HepG2 (cell line): ENCODE results near the gene STAT6. TPM values are rescaled to one million over a fixed set of nuclear protein-coding genes. Genes with fewer than 3 reads are reported as not detected.

Experiments used
- CBFB ChIP-seq: sonication (generic); formaldehyde crosslinking; IDR thresholded peaks from 2 replicates; pipeline ENCODE4 v1.4.0; 2020; ENCODE audit warnings: missing genetic modification reagents
- FOXP1 ChIP-seq, 2 experiments: fragments of 450-650 bp in 1 of 2; IDR thresholded peaks; 2 replicates each; pipeline ENCODE4 v1.6.1; 2017 to 2018; ENCODE audit warnings: antibody characterized with exemption in 1 of 2
- HNF4G ChIP-seq, 2 experiments: sonication (generic) in 1 of 2; formaldehyde crosslinking in 1 of 2; IDR thresholded peaks; 2 replicates each; pipeline versions ENCODE4 v1.4.0 to v1.6.1; 2011 to 2020; ENCODE audit warnings: borderline replicate concordance in 2 of 2, low read depth in 2 of 2, mild to moderate bottlenecking in 2 of 2, low read length in 1 of 2, missing genetic modification reagents in 1 of 2, moderate library complexity in 1 of 2
- IKZF4 ChIP-seq: sonication (generic); formaldehyde crosslinking; IDR thresholded peaks from 2 replicates; pipeline ENCODE4 v1.5.1; 2020; ENCODE audit warnings: borderline replicate concordance, mild to moderate bottlenecking, low read depth, missing genetic modification reagents; ENCODE audit errors: not compliant biosample characterization
- JUNB ChIP-seq: sonication (generic); formaldehyde crosslinking; IDR thresholded peaks from 2 replicates; pipeline ENCODE4 v1.8.0; 2022; ENCODE audit warnings: missing genetic modification reagents, mild to moderate bottlenecking, borderline replicate concordance
- MAZ ChIP-seq, 2 experiments: sonication (generic) in 1 of 2; formaldehyde crosslinking in 1 of 2; IDR thresholded peaks; 2 replicates each; pipeline versions ENCODE4 v1.5.0 to v1.6.1; 2012 to 2020; ENCODE audit warnings: low read depth in 2 of 2, mild to moderate bottlenecking in 2 of 2, borderline replicate concordance in 1 of 2, improper control_type of control experiment in 1 of 2, low read length in 1 of 2, missing genetic modification reagents in 1 of 2, moderate library complexity in 1 of 2
- NBN ChIP-seq: fragments of 450-650 bp; conservative IDR thresholded peaks from 2 replicates; pipeline ENCODE4 v1.6.1; 2017
- NONO ChIP-seq, 2 experiments: fragments of 450-650 bp in 1 of 2; sonication (generic) in 1 of 2; formaldehyde crosslinking in 1 of 2; IDR thresholded peaks in 1 of 2; conservative IDR thresholded peaks in 1 of 2; 2 replicates each; pipeline versions ENCODE4 v1.6.1 to v1.8.0; 2017 to 2022; ENCODE audit warnings: mild to moderate bottlenecking in 1 of 2, missing genetic modification reagents in 1 of 2, moderate library complexity in 1 of 2
- PHF8 ChIP-seq: sonication (generic); formaldehyde crosslinking; IDR thresholded peaks from 2 replicates; pipeline ENCODE4 v1.5.0; 2020; ENCODE audit warnings: missing genetic modification reagents
- PRPF4 ChIP-seq: fragments of 200-400 bp; formaldehyde crosslinking; IDR thresholded peaks from 2 replicates; pipeline ENCODE4 v1.6.1; 2016; ENCODE audit warnings: low read length, low read depth; ENCODE audit not compliant: poor library complexity, severe bottlenecking
- REXO4 ChIP-seq: sonication (generic); formaldehyde crosslinking; IDR thresholded peaks from 2 replicates; pipeline ENCODE4 v1.8.0; 2022; ENCODE audit warnings: missing genetic modification reagents, mild to moderate bottlenecking, borderline replicate concordance
- SRF ChIP-seq: IDR thresholded peaks from 2 replicates; pipeline ENCODE4 v1.6.1; 2011; ENCODE audit warnings: mild to moderate bottlenecking, low read depth, low read length, moderate library complexity
- SUZ12 ChIP-seq: fragments of 150-350 bp; IDR thresholded peaks from 2 replicates; pipeline ENCODE4 v1.6.1; 2014; ENCODE audit warnings: low read depth, low read length
- U2AF2 ChIP-seq: fragments of 200-400 bp; formaldehyde crosslinking; IDR thresholded peaks from 2 replicates; pipeline ENCODE4 v1.6.1; 2017; ENCODE audit warnings: low read depth, mild to moderate bottlenecking, low read length
- WIZ ChIP-seq: sonication (generic); formaldehyde crosslinking; IDR thresholded peaks from 2 replicates; pipeline ENCODE4 v1.5.1; 2020; ENCODE audit warnings: mild to moderate bottlenecking, missing genetic modification reagents
- ZBTB3 ChIP-seq: sonication (generic); formaldehyde crosslinking; IDR thresholded peaks from 2 replicates; pipeline ENCODE4 v1.4.0; 2020; ENCODE audit warnings: low read depth, mild to moderate bottlenecking, moderate library complexity, missing genetic modification reagents, borderline replicate concordance
- ZNF264 ChIP-seq: sonication (generic); formaldehyde crosslinking; IDR thresholded peaks from 2 replicates; pipeline ENCODE4 v1.4.0; 2020; ENCODE audit warnings: missing genetic modification reagents
- ZNF550 ChIP-seq: sonication (generic); formaldehyde crosslinking; IDR thresholded peaks from 2 replicates; pipeline ENCODE4 v1.4.0; 2020; ENCODE audit warnings: mild to moderate bottlenecking, missing genetic modification reagents, borderline replicate concordance
- ZNF567 ChIP-seq: sonication (generic); formaldehyde crosslinking; IDR thresholded peaks from 2 replicates; pipeline ENCODE4 v1.8.1; 2023; ENCODE audit warnings: mild to moderate bottlenecking, missing genetic modification reagents, borderline replicate concordance
- ZNF724P ChIP-seq: sonication (generic); formaldehyde crosslinking; IDR thresholded peaks from 2 replicates; pipeline ENCODE4 v1.8.0; 2022; ENCODE audit warnings: missing genetic modification reagents, borderline replicate concordance
- ZNF777 ChIP-seq: sonication (generic); formaldehyde crosslinking; IDR thresholded peaks from 2 replicates; pipeline ENCODE4 v1.4.0; 2020; ENCODE audit warnings: missing genetic modification reagents
- ZSCAN21 ChIP-seq: sonication (generic); formaldehyde crosslinking; IDR thresholded peaks from 2 replicates; pipeline ENCODE4 v1.8.0; 2022; ENCODE audit warnings: mild to moderate bottlenecking, missing genetic modification reagents, moderate library complexity, borderline replicate concordance
- polyA plus RNA-seq, 8 experiments: library from polyadenylated mRNA; depleted of rRNA in 3 of 8; stranded (reverse) in 7 of 8; unstranded in 1 of 8; fragments of >200 nt; fragmentation: Illumina TruSeq in 4 of 8; extraction: Trizol in 4 of 8; gene quantifications; 2 replicates each; pipeline versions ENCODE4 v1.2.1 to v1.2.3, GENCODE V29; 2011 to 2016; ENCODE audit warnings: low read depth in 4 of 8, missing spikeins in 1 of 8, mixed read lengths in 1 of 8; ENCODE audit not compliant: insufficient read depth in 1 of 8
- total RNA-seq, 5 experiments: library from RNA; depleted of rRNA; stranded (reverse); fragments of >200 nt; fragmentation: Illumina TruSeq; extraction: Trizol; gene quantifications; 2 replicates each; pipeline ENCODE4 v1.2.3, GENCODE V29; 2016; ENCODE audit warnings: low read depth in 1 of 5
- TF ChIP-seq, protein P1 (sequence below): sonication (generic); formaldehyde crosslinking; IDR thresholded peaks from 2 replicates; pipeline ENCODE4 v1.5.1; 2020; ENCODE audit warnings: mild to moderate bottlenecking, moderate library complexity, missing genetic modification reagents
- TF ChIP-seq, protein P2 (sequence below): fragments of 450-650 bp; IDR thresholded peaks from 2 replicates; pipeline ENCODE4 v1.6.1; 2017
- TF ChIP-seq, protein P3 (sequence below): sonication (generic); formaldehyde crosslinking; IDR thresholded peaks from 2 replicates; pipeline ENCODE4 v1.4.0; 2020; ENCODE audit warnings: low read depth, mild to moderate bottlenecking, missing genetic modification reagents

The STAT6 gene
- total and polyA plus RNA-seq, 2 of the 13 experiments (the other 11 are each of a cell fraction or from before 2014, with no cell fraction given): 28.0 to 62.2 TPM

DNA sequence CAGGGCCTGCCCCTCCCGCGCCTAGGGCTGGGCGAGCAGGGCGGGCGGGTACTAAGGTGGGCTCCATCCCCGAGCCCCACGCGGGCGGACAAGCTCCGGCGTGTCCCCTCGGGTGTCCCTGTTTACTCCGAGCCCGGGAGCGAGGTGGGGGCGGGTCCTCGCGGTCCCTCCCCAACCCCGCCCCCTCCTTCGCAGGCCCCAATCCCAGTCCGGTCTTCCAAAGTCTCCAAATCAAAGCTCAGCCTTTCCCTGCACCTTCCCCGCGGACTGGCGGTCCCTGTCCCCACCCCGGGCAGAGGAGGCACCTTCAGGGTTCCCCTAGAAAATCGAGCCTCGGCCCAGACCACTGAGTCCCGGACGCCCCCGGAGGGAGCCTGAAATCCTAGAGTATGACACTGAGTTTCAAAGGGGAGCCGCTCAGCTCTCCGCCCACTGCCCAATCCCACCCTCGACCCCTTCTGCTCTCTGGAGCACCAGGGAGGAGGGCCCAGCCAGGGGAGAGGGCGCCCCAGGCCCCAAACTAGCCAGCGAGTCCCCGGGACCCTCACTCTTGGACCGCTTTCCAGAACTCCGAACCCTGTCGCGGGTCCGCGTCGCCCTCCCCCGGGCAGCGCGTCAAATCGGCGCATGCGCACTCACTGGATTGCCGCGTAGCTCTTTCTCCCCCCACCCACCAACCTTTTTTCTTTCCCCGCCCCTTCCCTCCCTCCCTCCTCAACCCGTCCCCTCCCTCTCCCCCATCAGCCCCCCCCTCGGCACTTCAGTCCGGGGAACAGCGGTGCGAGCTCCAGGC, 16.8 kb upstream of the STAT6 start, which contains the start of gene LRP1 (continued):
- TF ChIP-seq, protein P1, sequence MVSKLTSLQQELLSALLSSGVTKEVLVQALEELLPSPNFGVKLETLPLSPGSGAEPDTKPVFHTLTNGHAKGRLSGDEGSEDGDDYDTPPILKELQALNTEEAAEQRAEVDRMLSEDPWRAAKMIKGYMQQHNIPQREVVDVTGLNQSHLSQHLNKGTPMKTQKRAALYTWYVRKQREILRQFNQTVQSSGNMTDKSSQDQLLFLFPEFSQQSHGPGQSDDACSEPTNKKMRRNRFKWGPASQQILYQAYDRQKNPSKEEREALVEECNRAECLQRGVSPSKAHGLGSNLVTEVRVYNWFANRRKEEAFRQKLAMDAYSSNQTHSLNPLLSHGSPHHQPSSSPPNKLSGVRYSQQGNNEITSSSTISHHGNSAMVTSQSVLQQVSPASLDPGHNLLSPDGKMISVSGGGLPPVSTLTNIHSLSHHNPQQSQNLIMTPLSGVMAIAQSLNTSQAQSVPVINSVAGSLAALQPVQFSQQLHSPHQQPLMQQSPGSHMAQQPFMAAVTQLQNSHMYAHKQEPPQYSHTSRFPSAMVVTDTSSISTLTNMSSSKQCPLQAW (CRISPR knock-in tag): peak; percentile 50; the same call in 1 of the 2 replicates
- TF ChIP-seq JUNB (CRISPR knock-in tag) (no peak), NONO (IDR thresholded peaks at IDR 0.05) (no peak), NONO (CRISPR knock-in tag; conservative IDR thresholded peaks at IDR 0.05) (no peak), SRF (no peak), REXO4 (CRISPR knock-in tag) (no peak), ZNF550 (CRISPR knock-in tag) (no peak), NBN (no peak), PRPF4 (no peak), ZNF724P (CRISPR knock-in tag) (no peak), ZNF264 (CRISPR knock-in tag) (no peak), HNF4G (IDR thresholded peaks at IDR 0.05; ENCODE audit: borderline replicate concordance, low read depth, low read length) (no peak), HNF4G (CRISPR knock-in tag; IDR thresholded peaks at IDR 0.05; ENCODE audit: borderline replicate concordance, low read depth) (no peak), U2AF2 (no peak), CBFB (CRISPR knock-in tag) (no peak), ZNF567 (CRISPR knock-in tag) (no peak), WIZ (CRISPR knock-in tag) (no peak), ZNF777 (CRISPR knock-in tag) (no peak), PHF8 (CRISPR knock-in tag) (peak; percentile 73), SUZ12 (no peak), FOXP1 (IDR thresholded peaks at IDR 0.05) (no peak), FOXP1 (CRISPR knock-in tag; IDR thresholded peaks at IDR 0.05) (peak; percentile 8; the same call in 1 of the 2 replicates), ZSCAN21 (CRISPR knock-in tag) (peak; percentile 83), IKZF4 (no peak), MAZ (IDR thresholded peaks at IDR 0.05; ENCODE audit: borderline replicate concordance, low read depth, low read length) (0 out of 2 replicates have a peak, but pooled peaks have one; percentile 42), MAZ (CRISPR knock-in tag; IDR thresholded peaks at IDR 0.05; ENCODE audit: low read depth) (peak; percentile 36; the same call in 1 of the 2 replicates), ZBTB3 (CRISPR knock-in tag) (no peak)
- TF ChIP-seq, protein P2, sequence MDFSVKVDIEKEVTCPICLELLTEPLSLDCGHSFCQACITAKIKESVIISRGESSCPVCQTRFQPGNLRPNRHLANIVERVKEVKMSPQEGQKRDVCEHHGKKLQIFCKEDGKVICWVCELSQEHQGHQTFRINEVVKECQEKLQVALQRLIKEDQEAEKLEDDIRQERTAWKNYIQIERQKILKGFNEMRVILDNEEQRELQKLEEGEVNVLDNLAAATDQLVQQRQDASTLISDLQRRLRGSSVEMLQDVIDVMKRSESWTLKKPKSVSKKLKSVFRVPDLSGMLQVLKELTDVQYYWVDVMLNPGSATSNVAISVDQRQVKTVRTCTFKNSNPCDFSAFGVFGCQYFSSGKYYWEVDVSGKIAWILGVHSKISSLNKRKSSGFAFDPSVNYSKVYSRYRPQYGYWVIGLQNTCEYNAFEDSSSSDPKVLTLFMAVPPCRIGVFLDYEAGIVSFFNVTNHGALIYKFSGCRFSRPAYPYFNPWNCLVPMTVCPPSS: no peak
- TF ChIP-seq, protein P3, sequence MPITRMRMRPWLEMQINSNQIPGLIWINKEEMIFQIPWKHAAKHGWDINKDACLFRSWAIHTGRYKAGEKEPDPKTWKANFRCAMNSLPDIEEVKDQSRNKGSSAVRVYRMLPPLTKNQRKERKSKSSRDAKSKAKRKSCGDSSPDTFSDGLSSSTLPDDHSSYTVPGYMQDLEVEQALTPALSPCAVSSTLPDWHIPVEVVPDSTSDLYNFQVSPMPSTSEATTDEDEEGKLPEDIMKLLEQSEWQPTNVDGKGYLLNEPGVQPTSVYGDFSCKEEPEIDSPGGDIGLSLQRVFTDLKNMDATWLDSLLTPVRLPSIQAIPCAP (CRISPR knock-in tag): no peak
